WTC11 (cell line): Measurements from ENCODE around the gene LIMA1.

Experiments used
- AR ChIP-seq: fragments of 250-450 bp; sonication (Bioruptor Pico); IDR thresholded peaks from 2 replicates; pipeline ENCODE4 v1.9.0; 2021; ENCODE audit warnings: mild to moderate bottlenecking
- ATF3 ChIP-seq: sonication (generic); formaldehyde crosslinking; conservative IDR thresholded peaks from 2 replicates; pipeline ENCODE4 v1.8.1; 2022; ENCODE audit warnings: mild to moderate bottlenecking, missing genetic modification reagents
- CREB1 ChIP-seq: sonication (generic); formaldehyde crosslinking; IDR thresholded peaks from 2 replicates; pipeline ENCODE4 v1.8.0; 2023; ENCODE audit warnings: mild to moderate bottlenecking, missing genetic modification reagents
- FOXJ3 ChIP-seq: sonication (generic); formaldehyde crosslinking; IDR thresholded peaks from 2 replicates; pipeline ENCODE4 v1.9.0; 2021; ENCODE audit warnings: missing genetic modification reagents, mild to moderate bottlenecking, borderline replicate concordance
- IRF2 ChIP-seq: sonication (generic); formaldehyde crosslinking; IDR thresholded peaks from 2 replicates; pipeline ENCODE4 v1.8.0; 2022; ENCODE audit warnings: low read depth, missing genetic modification reagents, borderline replicate concordance
- KAT7 ChIP-seq: sonication (generic); formaldehyde crosslinking; IDR thresholded peaks from 2 replicates; pipeline ENCODE4 v1.8.1; 2023; ENCODE audit warnings: missing genetic modification reagents, mild to moderate bottlenecking, borderline replicate concordance
- PREB ChIP-seq: sonication (generic); formaldehyde crosslinking; IDR thresholded peaks from 2 replicates; pipeline ENCODE4 v1.8.1; 2022; ENCODE audit warnings: mild to moderate bottlenecking, missing genetic modification reagents, moderate library complexity, borderline replicate concordance
- ZNF423 ChIP-seq: fragments of 250-450 bp; sonication (Bioruptor Pico); IDR thresholded peaks from 2 replicates; pipeline ENCODE4 v2.1.2; 2022; ENCODE audit warnings: mild to moderate bottlenecking, moderate library complexity
- ZNF512 ChIP-seq: sonication (generic); formaldehyde crosslinking; IDR thresholded peaks from 2 replicates; pipeline ENCODE4 v1.8.1; 2022; ENCODE audit warnings: missing genetic modification reagents, borderline replicate concordance
- TF ChIP-seq, protein P1 (sequence below): fragments of 200-600 bp; IDR thresholded peaks from 2 replicates; pipeline ENCODE4 v1.8.0; 2022; ENCODE audit warnings: antibody characterized with exemption
- TF ChIP-seq, protein P2 (sequence below): fragments of 250-450 bp; sonication (Bioruptor Pico); IDR thresholded peaks from 2 replicates; pipeline ENCODE4 v2.1.2; 2022; ENCODE audit warnings: mild to moderate bottlenecking, moderate library complexity
- TF ChIP-seq, protein P3 (sequence below): sonication (generic); formaldehyde crosslinking; IDR thresholded peaks from 2 replicates; pipeline ENCODE4 v1.8.1; 2023; ENCODE audit warnings: mild to moderate bottlenecking, missing genetic modification reagents, moderate library complexity

DNA sequence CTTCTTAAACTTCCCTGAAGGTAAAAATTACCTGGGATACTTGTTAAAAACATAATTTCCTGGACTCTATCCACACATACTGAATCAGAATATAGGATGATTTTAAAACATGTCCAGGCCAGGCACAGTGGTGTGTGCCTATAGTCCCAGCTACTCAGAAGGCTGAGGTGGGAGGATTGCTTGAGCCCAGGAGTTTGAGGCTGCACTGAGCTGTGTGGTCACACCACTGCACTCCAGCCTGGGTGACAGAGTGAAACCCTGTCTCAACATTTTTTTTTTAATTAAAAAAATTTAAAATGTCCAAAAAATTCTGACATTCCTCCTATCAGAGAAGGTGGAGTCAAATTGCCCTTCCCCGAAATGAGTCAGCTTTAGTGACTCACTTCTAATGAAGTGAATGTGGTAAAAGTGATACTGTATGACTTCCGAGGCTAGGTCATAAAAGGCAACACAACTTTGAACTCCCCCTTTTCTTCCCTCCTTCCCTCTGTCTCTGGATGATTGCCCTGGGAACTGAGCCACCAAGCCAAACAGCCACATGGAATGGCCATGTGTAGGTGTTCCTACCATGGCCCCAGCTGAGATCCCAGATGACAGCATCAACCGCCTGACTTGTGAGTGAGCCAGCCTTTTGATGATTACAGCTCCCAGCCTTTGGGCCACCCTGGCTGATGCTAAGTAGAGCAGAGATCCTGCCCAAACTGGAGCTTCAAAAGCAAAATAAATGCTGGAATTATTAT is 36.3 kb downstream of the LIMA1 start:
- TF ChIP-seq, protein P1, sequence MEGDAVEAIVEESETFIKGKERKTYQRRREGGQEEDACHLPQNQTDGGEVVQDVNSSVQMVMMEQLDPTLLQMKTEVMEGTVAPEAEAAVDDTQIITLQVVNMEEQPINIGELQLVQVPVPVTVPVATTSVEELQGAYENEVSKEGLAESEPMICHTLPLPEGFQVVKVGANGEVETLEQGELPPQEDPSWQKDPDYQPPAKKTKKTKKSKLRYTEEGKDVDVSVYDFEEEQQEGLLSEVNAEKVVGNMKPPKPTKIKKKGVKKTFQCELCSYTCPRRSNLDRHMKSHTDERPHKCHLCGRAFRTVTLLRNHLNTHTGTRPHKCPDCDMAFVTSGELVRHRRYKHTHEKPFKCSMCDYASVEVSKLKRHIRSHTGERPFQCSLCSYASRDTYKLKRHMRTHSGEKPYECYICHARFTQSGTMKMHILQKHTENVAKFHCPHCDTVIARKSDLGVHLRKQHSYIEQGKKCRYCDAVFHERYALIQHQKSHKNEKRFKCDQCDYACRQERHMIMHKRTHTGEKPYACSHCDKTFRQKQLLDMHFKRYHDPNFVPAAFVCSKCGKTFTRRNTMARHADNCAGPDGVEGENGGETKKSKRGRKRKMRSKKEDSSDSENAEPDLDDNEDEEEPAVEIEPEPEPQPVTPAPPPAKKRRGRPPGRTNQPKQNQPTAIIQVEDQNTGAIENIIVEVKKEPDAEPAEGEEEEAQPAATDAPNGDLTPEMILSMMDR: no peak
- TF ChIP-seq PREB: no peak
- TF ChIP-seq, protein P2, sequence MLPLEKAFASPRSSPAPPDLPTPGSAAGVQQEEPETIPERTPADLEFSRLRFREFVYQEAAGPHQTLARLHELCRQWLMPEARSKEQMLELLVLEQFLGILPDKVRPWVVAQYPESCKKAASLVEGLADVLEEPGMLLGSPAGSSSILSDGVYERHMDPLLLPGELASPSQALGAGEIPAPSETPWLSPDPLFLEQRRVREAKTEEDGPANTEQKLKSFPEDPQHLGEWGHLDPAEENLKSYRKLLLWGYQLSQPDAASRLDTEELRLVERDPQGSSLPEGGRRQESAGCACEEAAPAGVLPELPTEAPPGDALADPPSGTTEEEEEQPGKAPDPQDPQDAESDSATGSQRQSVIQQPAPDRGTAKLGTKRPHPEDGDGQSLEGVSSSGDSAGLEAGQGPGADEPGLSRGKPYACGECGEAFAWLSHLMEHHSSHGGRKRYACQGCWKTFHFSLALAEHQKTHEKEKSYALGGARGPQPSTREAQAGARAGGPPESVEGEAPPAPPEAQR (CRISPR knock-in tag): no peak
- TF ChIP-seq, protein P3, sequence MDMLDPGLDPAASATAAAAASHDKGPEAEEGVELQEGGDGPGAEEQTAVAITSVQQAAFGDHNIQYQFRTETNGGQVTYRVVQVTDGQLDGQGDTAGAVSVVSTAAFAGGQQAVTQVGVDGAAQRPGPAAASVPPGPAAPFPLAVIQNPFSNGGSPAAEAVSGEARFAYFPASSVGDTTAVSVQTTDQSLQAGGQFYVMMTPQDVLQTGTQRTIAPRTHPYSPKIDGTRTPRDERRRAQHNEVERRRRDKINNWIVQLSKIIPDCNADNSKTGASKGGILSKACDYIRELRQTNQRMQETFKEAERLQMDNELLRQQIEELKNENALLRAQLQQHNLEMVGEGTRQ: no peak
- TF ChIP-seq AR: no peak
- TF ChIP-seq FOXJ3 (CRISPR knock-in tag): no peak
- no peak for TF ChIP-seq ZNF423
- no peak for TF ChIP-seq ZNF512 (CRISPR knock-in tag)
- TF ChIP-seq CREB1: no peak
- TF ChIP-seq ATF3 (CRISPR knock-in tag): no peak
- no peak for TF ChIP-seq KAT7 (CRISPR knock-in tag)
- no peak for TF ChIP-seq IRF2 (CRISPR knock-in tag)
